ENCODE results near the gene ZNF836. TPM values are rescaled to one million over a fixed set of nuclear protein-coding genes. Genes with fewer than 3 reads are reported as not detected.

The ZNF836 gene
- total and polyA plus RNA-seq, 9 of the 15 experiments (the other 6 are each of a cell fraction or from before 2014, with no cell fraction given): 0.24 to 0.69 (median 0.64) TPM; not detected in 2

DNA sequence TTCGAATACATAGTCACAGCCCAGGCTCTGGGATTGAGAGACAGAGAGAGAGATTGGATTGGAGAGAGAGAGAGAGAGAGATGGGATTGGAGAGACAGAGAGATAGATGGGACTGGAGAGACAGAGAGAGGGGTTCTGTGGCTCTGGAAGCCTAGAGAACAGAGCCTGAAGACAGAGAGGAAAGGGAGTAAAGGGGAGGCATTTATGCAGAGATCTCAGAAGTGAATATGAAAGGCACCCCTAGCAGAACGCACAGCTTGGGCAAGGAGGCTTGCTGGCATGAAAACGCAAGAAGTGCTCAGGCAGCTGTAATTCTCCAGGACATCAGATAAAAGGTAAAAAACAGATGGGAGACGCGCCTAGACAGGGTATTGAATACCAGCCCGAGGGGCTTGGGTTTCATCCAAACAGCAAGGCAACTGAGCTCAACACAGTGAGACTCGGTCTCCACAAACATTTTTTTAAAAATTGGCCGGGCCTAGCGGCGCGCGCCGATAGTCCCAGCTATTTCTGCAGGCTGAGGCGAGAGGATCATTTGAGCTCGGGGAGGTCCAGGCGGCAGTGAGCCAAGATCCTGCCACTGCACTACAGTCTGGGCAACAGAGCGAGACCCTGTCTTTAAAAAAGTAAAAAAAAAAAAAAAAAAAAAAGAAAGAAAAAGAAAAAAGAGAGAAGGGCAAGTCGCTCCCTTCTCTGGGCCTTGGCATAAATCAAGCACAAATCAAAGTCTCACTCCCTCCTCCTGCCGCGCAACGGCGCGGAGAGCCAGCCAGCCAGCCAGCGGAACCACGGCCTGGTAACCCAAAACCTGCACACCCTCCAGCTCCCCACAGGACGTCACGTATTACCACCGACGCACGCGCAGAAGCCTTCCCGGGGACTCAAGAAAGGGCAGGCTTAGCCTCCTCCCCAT lies 17.7 kb upstream of the ZNF836 start (continued):
- TF ChIP-seq NR2C1 (IDR thresholded peaks at IDR 0.05): no peak
- no peak for TF ChIP-seq NR2C1 (tag; IDR thresholded peaks at IDR 0.05)
- 0 out of 2 replicates have a peak, but pooled peaks have one; percentile 62 for TF ChIP-seq SMARCE1 (IDR thresholded peaks at IDR 0.05)
- TF ChIP-seq LARP7 (IDR thresholded peaks at IDR 0.05): peak; percentile 19; the same call in 1 of the 2 replicates
- TF ChIP-seq, protein P1, sequence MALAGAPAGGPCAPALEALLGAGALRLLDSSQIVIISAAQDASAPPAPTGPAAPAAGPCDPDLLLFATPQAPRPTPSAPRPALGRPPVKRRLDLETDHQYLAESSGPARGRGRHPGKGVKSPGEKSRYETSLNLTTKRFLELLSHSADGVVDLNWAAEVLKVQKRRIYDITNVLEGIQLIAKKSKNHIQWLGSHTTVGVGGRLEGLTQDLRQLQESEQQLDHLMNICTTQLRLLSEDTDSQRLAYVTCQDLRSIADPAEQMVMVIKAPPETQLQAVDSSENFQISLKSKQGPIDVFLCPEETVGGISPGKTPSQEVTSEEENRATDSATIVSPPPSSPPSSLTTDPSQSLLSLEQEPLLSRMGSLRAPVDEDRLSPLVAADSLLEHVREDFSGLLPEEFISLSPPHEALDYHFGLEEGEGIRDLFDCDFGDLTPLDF (CRISPR knock-in tag; IDR thresholded peaks at IDR 0.05): no peak
- 0 out of 2 replicates have a peak, but pooled peaks have one; percentile 45 for TF ChIP-seq SMARCA5 (IDR thresholded peaks at IDR 0.05)
- TF ChIP-seq, protein P2, sequence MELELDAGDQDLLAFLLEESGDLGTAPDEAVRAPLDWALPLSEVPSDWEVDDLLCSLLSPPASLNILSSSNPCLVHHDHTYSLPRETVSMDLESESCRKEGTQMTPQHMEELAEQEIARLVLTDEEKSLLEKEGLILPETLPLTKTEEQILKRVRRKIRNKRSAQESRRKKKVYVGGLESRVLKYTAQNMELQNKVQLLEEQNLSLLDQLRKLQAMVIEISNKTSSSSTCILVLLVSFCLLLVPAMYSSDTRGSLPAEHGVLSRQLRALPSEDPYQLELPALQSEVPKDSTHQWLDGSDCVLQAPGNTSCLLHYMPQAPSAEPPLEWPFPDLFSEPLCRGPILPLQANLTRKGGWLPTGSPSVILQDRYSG (tag; conservative IDR thresholded peaks at IDR 0.05; ENCODE audit: low read depth): no peak
- peak; percentile 49; the same call in 1 of the 2 replicates for TF ChIP-seq DPF2 (IDR thresholded peaks at IDR 0.05)
- TF ChIP-seq, protein P3, sequence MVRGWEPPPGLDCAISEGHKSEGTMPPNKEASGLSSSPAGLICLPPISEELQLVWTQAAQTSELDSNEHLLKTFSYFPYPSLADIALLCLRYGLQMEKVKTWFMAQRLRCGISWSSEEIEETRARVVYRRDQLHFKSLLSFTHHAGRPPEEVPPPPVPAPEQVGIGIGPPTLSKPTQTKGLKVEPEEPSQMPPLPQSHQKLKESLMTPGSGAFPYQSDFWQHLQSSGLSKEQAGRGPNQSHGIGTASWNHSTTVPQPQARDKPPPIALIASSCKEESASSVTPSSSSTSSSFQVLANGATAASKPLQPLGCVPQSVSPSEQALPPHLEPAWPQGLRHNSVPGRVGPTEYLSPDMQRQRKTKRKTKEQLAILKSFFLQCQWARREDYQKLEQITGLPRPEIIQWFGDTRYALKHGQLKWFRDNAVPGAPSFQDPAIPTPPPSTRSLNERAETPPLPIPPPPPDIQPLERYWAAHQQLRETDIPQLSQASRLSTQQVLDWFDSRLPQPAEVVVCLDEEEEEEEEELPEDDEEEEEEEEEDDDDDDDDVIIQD (CRISPR knock-in tag; IDR thresholded peaks at IDR 0.05): no peak
- TF ChIP-seq CREM (IDR thresholded peaks at IDR 0.05; ENCODE audit: low read depth): peak; percentile 73
- TF ChIP-seq RFX1 (IDR thresholded peaks at IDR 0.05): no peak
- TF ChIP-seq KDM1A (IDR thresholded peaks at IDR 0.05): no peak
- peak; percentile 43 to 84; a peak in 3 of 4 replicates for TF ChIP-seq RCOR1 (IDR thresholded peaks at IDR 0.05; ENCODE audit: borderline replicate concordance in 1 of 2, low read depth in 2 of 2, low read length in 2 of 2)
- peak; percentile 82 for TF ChIP-seq HDAC2 (IDR thresholded peaks at IDR 0.05)
- TF ChIP-seq PHF21A (IDR thresholded peaks at IDR 0.05; ENCODE audit: borderline replicate concordance, low read depth): peak; percentile 97
- no peak for TF ChIP-seq NR2C2 (CRISPR knock-in tag; IDR thresholded peaks at IDR 0.05)
- peak; percentile 51; the same call in 1 of the 2 replicates for TF ChIP-seq NR2C2 (tag; IDR thresholded peaks at IDR 0.05)
- peak; percentile 96 to 97 for TF ChIP-seq NRF1 (conservative IDR thresholded peaks at IDR 0.05 in 1 of 2, IDR thresholded peaks at IDR 0.05 in 1 of 2)
- TF ChIP-seq, protein P4, sequence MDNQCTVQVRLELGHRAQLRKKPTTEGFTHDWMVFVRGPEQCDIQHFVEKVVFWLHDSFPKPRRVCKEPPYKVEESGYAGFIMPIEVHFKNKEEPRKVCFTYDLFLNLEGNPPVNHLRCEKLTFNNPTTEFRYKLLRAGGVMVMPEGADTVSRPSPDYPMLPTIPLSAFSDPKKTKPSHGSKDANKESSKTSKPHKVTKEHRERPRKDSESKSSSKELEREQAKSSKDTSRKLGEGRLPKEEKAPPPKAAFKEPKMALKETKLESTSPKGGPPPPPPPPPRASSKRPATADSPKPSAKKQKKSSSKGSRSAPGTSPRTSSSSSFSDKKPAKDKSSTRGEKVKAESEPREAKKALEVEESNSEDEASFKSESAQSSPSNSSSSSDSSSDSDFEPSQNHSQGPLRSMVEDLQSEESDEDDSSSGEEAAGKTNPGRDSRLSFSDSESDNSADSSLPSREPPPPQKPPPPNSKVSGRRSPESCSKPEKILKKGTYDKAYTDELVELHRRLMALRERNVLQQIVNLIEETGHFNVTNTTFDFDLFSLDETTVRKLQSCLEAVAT (IDR thresholded peaks at IDR 0.05): peak in 1 of 2 experiments; percentile 49; a peak in 1 of 4 replicates
- TF ChIP-seq ZNF551 (CRISPR knock-in tag; IDR thresholded peaks at IDR 0.05): no peak
- TF ChIP-seq NUFIP1 (IDR thresholded peaks at IDR 0.05; ENCODE audit: partially characterized antibody): no peak
- 0 out of 2 replicates have a peak, but pooled peaks have one; percentile 38 for TF ChIP-seq NCOA1 (IDR thresholded peaks at IDR 0.05; ENCODE audit: low read depth)
- TF ChIP-seq, protein P5, sequence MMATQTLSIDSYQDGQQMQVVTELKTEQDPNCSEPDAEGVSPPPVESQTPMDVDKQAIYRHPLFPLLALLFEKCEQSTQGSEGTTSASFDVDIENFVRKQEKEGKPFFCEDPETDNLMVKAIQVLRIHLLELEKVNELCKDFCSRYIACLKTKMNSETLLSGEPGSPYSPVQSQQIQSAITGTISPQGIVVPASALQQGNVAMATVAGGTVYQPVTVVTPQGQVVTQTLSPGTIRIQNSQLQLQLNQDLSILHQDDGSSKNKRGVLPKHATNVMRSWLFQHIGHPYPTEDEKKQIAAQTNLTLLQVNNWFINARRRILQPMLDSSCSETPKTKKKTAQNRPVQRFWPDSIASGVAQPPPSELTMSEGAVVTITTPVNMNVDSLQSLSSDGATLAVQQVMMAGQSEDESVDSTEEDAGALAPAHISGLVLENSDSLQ (IDR thresholded peaks at IDR 0.05): no peak
- TF ChIP-seq ARHGAP35 (IDR thresholded peaks at IDR 0.05; ENCODE audit: partially characterized antibody): peak; percentile 20

All from K562 (cell line).